Activated CD4-positive, alpha-beta T cell treated with anti-CD3 and anti-CD28 coated beads for 4 hours (primary cell): ENCODE data around the gene SYNPO2.
"Not testable (repeated sequence)": the region's sequence is repeated elsewhere in the genome, so short reads cannot be mapped to it uniquely, and the experiment has no call there.

Source experiments
- DNase-seq, 2 donors: peaks; one replicate each; pipeline ENCODE4 v3.0.0-alpha.2; 2020

Gene SYNPO2

GRCh38 chr4:118888666-118889311, at the start of gene SYNPO2:
Gene SYNPO2 (plus strand): TSS chr4:118888854. CDS start chr4:118889037, 183 bp downstream.
- DNase-seq, result peak in 1 of 2 donors; percentile 5

GRCh38 chr4:118839221-118839927, 49.3 kb upstream of the SYNPO2 start:
- no peak for DNase-seq

- no peak for DNase-seq
Observed at GRCh38 chr4:118842055-118842454, 46.6 kb upstream of the SYNPO2 start.

- DNase-seq, result no peak
Observed at GRCh38 chr4:118843237-118843636, 45.4 kb upstream of the SYNPO2 start.

GRCh38 chr4:118845552-118846050, 43.1 kb upstream of the SYNPO2 start:
- DNase-seq, result no peak

- DNase-seq, result no peak
Observed at GRCh38 chr4:118846979-118847378, 41.7 kb upstream of the SYNPO2 start.

GRCh38 chr4:118848242-118848641, 40.4 kb upstream of the SYNPO2 start:
- no peak for DNase-seq

- DNase-seq, result no peak
Observed at GRCh38 chr4:118848901-118849300, 39.8 kb upstream of the SYNPO2 start.

- no peak for DNase-seq
Observed at GRCh38 chr4:118849867-118850487, 38.7 kb upstream of the SYNPO2 start.

GRCh38 chr4:118850488-118851173, 38.0 kb upstream of the SYNPO2 start:
- DNase-seq, result peak; percentile 47 to 51

- no peak for DNase-seq
Observed at GRCh38 chr4:118857760-118858159, 30.9 kb upstream of the SYNPO2 start.

GRCh38 chr4:118858779-118859178, 29.9 kb upstream of the SYNPO2 start:
- no peak for DNase-seq

- DNase-seq, result peak in 1 of 2 donors; percentile 7
Observed at GRCh38 chr4:118865091-118865708, 23.5 kb upstream of the SYNPO2 start.

GRCh38 chr4:118866442-118866841, 22.2 kb upstream of the SYNPO2 start:
- no peak for DNase-seq

- DNase-seq, result no peak
Observed at GRCh38 chr4:118867311-118868067, 21.2 kb upstream of the SYNPO2 start.

- no peak for DNase-seq
Observed at GRCh38 chr4:118869808-118870342, 18.8 kb upstream of the SYNPO2 start.

GRCh38 chr4:118872181-118872580, 16.5 kb upstream of the SYNPO2 start:
- DNase-seq, result no peak

GRCh38 chr4:118877797-118878196, 10.9 kb upstream of the SYNPO2 start:
- no peak for DNase-seq

GRCh38 chr4:118878507-118878906, 10.1 kb upstream of the SYNPO2 start:
- DNase-seq, result not testable (repeated sequence)

GRCh38 chr4:118879409-118879808, 9.2 kb upstream of the SYNPO2 start:
- DNase-seq, result no peak

- no peak for DNase-seq
Observed at GRCh38 chr4:118881512-118882146, 7.0 kb upstream of the SYNPO2 start.
